Testis (tissue), 2 donors: ENCODE results near the gene TBX22.

ENCODE experiments used
- CTCF ChIP-seq, 3 experiments: fragments of 450-650 bp in 2 of 3; fragments of 200-600 bp in 1 of 3; sonication (generic) in 1 of 3; IDR thresholded peaks; one replicate each; pipeline ENCODE4 v1.5.1; 2016 to 2019; ENCODE audit warnings: antibody characterized with exemption in 3 of 3, mild to moderate bottlenecking in 2 of 3, moderate library complexity in 1 of 3
- POLR2A ChIP-seq: fragments of 450-650 bp; IDR thresholded peaks from one replicate; pipeline ENCODE4 v1.6.1; 2017; ENCODE audit warnings: antibody characterized with exemption, mild to moderate bottlenecking, moderate library complexity

GRCh38 chrX:80026116-80026515 lies 11.6 kb downstream of the TBX22 start:
- TF ChIP-seq CTCF (IDR thresholded peaks at IDR 0.05) (no peak), POLR2A (no peak)
